ENCODE results near the gene NPLOC4. TPM values are rescaled to one million over a fixed set of nuclear protein-coding genes. Genes with fewer than 3 reads are reported as not detected.

NPLOC4 gene
- total RNA-seq, 2 experiments from 2014 or later: 75.9 to 87.7 TPM

DNA sequence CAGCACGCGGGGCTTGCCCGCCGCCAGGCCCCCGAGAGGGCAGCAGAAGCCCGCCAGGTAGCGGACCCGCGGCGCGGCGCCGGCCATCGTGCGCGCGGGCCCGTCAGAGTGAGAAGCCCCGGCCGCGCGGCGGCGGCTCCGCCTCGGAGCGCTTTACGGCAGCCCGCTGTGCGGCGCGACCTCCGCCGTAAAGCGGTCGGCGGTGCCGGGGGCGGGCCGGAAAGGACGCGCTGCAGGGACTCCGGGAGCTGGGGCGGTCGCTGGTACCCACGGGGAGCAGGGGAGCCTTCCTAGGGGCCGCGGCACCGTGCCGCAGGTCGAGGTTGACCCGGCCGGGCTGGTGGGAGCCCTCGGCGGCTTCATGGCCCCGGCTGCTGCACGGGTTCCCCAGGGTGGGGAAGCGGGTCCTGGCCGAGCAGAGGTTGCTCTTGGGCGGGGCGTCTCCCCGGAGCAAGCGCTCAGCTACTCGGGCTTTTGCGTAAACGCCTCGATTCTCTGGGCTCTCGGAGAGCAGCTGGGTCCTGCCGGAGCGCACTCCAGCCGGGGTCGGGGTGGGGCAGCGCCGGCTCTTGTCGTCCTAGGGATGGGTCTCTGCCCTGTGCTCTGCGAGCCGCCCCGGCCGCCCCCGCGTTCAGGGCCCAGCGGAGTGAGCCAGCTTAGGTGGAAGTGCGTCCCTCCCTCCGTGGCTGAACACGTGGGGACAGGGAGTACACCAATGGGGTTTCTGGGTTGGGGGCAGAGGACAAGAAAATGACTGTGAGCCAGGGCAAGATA lies 84.5 kb downstream of the NPLOC4 start, which contains the start of gene FAAP100:
TSS of gene FAAP100 (minus strand) at position 110 of the 774 bp plus-strand sequence. CDS start at position 87, 23 bp downstream.
- Mint-ChIP-seq H3K9me3 (no peaks in the 10 kb centered on the region), H3K27ac (peak within 1 kb of the TSS; percentile 92), H3K36me3 (ENCODE audit: low read depth) (peaks cover 14% of the 10 kb centered on the region), H3K4me1 (ENCODE audit: low read depth) (peaks cover 38% of the 10 kb centered on the region), H3K27me3 (no peaks in the 10 kb centered on the region), H3K4me3 (peak within 1 kb of the TSS; percentile 92)
- ATAC-seq: peak; percentile 64
- intact Hi-C loops (cut with micrococcal nuclease): no loop called here
- DNase-seq: peak; percentile 84
- ChIA-PET CTCF (interaction anchor here (0.7 to 2.5 kb wide), 8 partner anchors 14 to 256 kb away, joined by 3 to 8 read pairs (median 3); no protein-coding TSS in a partner anchor), POLR2A (interaction anchor here (0.6 to 4.1 kb wide), 30 partner anchors 9 to 314 kb away, joined by 3 to 22 read pairs (median 4); partner anchors contain the start of genes ARL16, HGS, NDUFAF8 and TEPSIN)
- TF ChIP-seq, protein P1, sequence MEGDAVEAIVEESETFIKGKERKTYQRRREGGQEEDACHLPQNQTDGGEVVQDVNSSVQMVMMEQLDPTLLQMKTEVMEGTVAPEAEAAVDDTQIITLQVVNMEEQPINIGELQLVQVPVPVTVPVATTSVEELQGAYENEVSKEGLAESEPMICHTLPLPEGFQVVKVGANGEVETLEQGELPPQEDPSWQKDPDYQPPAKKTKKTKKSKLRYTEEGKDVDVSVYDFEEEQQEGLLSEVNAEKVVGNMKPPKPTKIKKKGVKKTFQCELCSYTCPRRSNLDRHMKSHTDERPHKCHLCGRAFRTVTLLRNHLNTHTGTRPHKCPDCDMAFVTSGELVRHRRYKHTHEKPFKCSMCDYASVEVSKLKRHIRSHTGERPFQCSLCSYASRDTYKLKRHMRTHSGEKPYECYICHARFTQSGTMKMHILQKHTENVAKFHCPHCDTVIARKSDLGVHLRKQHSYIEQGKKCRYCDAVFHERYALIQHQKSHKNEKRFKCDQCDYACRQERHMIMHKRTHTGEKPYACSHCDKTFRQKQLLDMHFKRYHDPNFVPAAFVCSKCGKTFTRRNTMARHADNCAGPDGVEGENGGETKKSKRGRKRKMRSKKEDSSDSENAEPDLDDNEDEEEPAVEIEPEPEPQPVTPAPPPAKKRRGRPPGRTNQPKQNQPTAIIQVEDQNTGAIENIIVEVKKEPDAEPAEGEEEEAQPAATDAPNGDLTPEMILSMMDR (IDR thresholded peaks at IDR 0.05): no peak

DNA sequence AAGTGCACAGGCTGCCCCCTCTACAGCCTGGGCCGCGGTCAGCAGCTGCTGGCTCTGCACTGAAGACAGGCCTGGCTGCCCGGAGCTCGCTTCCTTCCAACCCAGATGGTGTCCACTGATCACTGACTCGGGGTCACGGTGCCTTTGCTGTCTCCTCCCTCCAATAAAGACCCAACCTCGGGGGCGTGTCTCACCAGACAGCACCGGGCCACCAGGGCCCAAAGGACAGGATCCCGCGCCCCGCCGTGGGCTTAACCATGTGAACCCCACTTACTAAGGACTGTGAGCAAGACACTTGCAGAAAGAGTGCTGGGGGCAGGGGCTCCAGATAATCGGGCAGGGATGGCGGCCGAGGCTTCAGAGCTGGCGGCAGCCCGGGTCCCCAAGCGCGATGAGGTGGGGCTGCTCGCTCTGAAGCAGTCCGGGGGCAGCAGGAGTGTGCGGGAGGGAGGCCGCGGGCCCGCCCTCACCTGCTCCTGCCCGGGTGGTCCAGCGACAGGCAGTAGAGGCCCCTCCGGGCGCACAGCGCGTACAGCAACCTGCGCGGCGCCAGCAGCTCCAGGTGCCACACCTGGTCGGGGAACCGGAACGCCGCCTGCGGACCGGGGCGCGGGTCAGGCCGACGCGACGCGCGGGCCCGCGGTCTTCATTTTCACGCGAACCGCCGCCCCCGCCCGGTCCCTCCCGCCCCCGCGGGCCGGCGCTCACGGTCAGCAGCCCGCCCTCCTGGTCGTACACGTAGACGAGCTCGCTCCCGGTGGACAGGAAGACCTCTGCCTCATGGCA lies 85.3 kb downstream of the NPLOC4 start:
- Mint-ChIP-seq H3K27me3 (no peaks in the 10 kb centered on the region), H3K9me3 (no peaks in the 10 kb centered on the region), H3K4me3 (peak overlapping the region; percentile 87), H3K27ac (peak overlapping the region; percentile 73), H3K4me1 (ENCODE audit: low read depth) (peaks cover 38% of the 10 kb centered on the region), H3K36me3 (ENCODE audit: low read depth) (peaks cover 14% of the 10 kb centered on the region)
- TF ChIP-seq, protein P1 (IDR thresholded peaks at IDR 0.05): no peak
- peak; percentile 23 for DNase-seq
- ATAC-seq: no peak
- intact Hi-C loops (cut with micrococcal nuclease): no loop called here
- CTCF ChIA-PET: interaction anchor here (1.0 to 2.5 kb wide), 5 partner anchors 15 to 110 kb away, joined by 3 to 8 read pairs (median 4); no protein-coding TSS in a partner anchor
- POLR2A ChIA-PET: interaction anchor here (0.6 to 4.1 kb wide), 23 partner anchors 9 to 341 kb away, joined by 3 to 22 read pairs (median 4); partner anchors contain the start of genes ARL16 and HGS

DNA sequence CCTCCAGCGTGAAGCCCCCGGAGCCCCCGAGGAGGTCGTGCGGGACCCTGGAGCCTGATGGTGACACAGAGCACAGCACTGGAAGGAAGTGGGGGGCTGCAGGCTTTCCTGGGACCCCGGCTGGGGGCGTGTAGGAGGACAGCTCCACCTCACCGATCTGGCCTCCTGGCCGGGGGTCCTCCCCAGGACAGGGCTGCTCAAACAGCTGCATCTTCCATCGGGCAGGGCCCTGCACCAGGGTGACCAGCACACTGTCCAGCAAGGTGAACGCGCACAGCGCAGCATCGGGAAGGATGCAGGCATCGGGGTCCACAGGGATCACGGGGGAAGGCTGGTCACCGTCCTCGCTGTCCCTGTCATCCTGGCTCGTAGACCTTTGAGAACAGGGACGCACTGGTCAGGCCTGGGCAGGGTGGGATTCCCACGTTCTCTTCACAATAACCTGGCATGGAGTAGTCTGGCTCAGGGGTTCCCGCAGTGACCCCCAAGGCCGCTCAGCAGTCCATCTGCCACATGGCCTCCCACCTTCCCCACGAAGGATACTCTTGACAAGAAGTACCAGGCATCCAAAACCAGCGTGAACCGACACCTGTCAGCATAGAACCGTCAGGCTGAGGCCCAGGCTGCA lies 86.0 kb downstream of the NPLOC4 start:
- Mint-ChIP-seq H3K4me1 (ENCODE audit: low read depth) (peaks cover 35% of the 10 kb centered on the region), H3K4me3 (peak overlapping the region; percentile 87), H3K27ac (peak overlapping the region; percentile 73), H3K9me3 (no peaks in the 10 kb centered on the region), H3K27me3 (no peaks in the 10 kb centered on the region), H3K36me3 (ENCODE audit: low read depth) (peaks cover 19% of the 10 kb centered on the region)
- ChIA-PET POLR2A (interaction anchor here (0.9 to 4.1 kb wide), 6 partner anchors 8 to 36 kb away, joined by 3 to 22 read pairs (median 7); no protein-coding TSS in a partner anchor), CTCF (interaction anchor here (2.5 kb wide), 1 partner anchor 67 kb away, joined by 8 read pairs; no protein-coding TSS in a partner anchor)
- ATAC-seq (no peak), DNase-seq (no peak)
- TF ChIP-seq, protein P1 (IDR thresholded peaks at IDR 0.05): no peak
- intact Hi-C loops (cut with micrococcal nuclease): no loop called here

DNA sequence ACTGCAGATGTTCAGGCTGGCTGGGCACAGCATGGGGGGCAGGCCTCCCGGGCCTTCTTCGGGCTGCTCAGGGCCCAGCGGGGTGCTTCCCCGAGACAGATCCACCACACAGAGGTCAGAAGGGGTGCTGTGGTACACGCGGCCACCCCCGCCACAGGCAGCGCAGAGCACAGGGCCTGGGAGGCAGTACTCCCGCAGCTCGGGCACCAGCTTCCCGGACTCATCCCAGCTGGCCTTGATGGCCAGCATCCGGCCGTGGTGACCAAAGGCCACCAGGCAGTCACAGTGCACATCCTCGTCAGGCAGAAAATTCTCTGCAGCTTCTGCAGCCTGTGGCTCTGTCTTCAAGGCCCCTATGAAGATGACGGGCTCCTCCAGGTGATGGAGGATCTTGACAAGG lies 86.6 kb downstream of the NPLOC4 start:
- no peak overlapping the region for H3K27ac Mint-ChIP-seq
- ChIA-PET CTCF (no interaction called here), POLR2A (interaction anchor here (0.5 to 4.1 kb wide), 4 partner anchors 11 to 35 kb away, joined by 3 to 22 read pairs (median 8); no protein-coding TSS in a partner anchor)
- peak overlapping the region; percentile 87 for H3K4me3 Mint-ChIP-seq
- H3K36me3 Mint-ChIP-seq (ENCODE audit: low read depth): peaks cover 19% of the 10 kb centered on the region
- H3K9me3 Mint-ChIP-seq: no peaks in the 10 kb centered on the region
- DNase-seq (no peak), ATAC-seq (no peak)
- TF ChIP-seq, protein P1 (IDR thresholded peaks at IDR 0.05): no peak
- intact Hi-C loops (cut with micrococcal nuclease): no loop called here
- H3K4me1 Mint-ChIP-seq (ENCODE audit: low read depth): peaks cover 35% of the 10 kb centered on the region
- no peaks in the 10 kb centered on the region for H3K27me3 Mint-ChIP-seq

Measured in activated CD8-positive, alpha-beta T cell treated with anti-CD3 and anti-CD28 coated beads for 36 hours (primary cell).